Measurements from ENCODE around the gene MEGF11.
A peak's percentile ranks its signal among the peaks of the same experiment; 100 is the strongest.

The MEGF11 gene

DNA sequence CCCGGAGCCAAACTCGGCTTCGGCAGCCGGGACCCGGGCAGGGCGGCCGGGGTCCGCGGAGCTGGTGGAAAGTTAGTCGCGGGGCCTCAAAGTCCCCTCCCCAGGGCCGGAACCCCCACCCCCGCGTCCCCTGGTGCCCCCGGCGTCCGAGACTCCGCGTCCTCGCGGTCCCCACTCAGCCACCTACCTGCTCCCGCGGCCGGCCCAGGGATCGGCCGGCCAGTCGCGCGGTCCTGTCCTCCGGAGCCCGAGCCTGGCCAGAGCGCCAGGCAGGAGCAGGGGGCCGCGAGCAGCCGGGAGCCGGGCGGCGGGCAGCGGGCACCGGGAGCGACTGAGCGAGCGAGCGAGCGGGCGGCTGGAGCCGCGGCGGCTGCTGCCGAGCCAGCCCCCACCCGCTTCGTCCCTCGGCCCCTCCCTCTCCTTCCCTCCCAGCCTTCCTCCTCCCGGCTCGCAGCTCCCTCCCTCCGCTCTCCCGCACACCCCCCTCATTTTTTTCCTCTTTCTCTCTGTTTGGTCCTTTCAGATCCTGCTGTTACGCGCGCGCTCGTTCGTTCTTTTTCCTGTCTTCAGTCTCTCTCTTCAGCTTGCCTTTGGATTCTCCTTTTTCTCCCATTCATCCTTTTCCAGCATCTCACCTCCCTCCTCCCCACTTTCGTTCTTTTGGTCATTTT is at the start of gene MEGF11:
MEGF11 (minus strand) TSS at position 333 of the 671 bp plus-strand sequence. CDS start 125,347 bp downstream, outside the sequence.
- peak; percentile 4 for DNase-seq (ENCODE audit: low read depth)

GRCh38 chr15:66302489-66303278 is 49.1 kb upstream of the MEGF11 start:
- DNase-seq (ENCODE audit: low read depth) = no peak

- DNase-seq (ENCODE audit: low read depth) = no peak
These were observed 45.3 kb upstream of the MEGF11 start for GRCh38 chr15:66298803-66299251.

DNA sequence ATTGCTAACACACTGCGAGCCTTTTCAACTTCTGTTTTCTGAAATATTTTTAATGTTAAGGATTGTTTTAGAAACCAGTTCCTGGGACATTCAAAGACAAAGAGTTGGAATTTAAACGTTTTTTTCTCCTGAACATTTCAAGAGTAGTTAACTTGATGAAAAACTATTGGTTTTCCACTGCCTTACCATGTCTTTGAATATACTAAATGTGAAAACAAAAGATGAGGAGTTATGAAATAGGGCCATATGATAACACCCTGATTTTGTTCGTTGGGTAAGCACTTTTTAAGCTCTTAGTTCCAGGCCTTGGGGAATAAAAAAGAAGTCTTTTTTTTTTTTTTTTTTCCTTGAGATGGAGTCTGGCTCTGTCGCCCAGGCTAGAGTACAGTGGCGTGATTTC is 42.6 kb upstream of the MEGF11 start:
- no peak for DNase-seq (ENCODE audit: low read depth)

GRCh38 chr15:66294932-66295235 is 41.3 kb upstream of the MEGF11 start:
- peak; percentile 46 for DNase-seq (ENCODE audit: low read depth)

DNA sequence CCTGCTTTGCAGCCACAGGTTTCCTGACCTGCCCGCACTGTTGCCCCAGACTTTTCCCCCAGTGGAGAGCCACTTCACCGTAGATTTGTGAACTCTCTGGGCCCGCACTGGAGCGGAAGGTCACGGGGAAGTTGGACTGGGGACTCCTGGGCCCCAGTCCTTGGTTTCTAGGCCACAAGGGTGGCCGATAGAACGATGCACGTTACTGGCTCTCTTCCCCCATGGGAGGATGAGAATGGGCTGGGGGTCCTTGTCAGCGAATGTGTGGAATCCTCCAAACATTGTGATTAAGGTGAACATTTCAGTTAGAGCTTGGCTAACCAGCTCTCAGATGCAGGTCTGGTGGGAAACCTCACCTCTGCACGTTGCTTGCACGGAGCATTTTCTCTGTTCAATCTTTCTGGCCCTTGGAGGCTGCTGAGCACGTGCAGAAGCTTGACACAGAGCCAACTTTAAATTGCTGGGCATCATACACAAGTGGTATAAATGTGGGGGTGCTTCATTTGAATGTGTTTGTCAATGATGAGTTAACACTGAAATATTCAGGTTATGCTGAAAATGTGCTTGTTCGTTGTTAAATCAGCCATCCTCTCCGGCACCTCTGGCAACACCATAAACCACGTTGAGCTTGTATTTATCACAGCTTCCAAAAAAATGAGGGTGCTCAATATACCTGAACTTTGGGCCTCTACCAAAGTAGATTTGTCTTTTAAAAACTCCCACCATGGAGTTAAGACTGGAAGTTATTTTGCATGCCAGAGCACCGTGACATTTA is 40.8 kb upstream of the MEGF11 start:
- DNase-seq (ENCODE audit: low read depth) = peak; percentile 82

- no peak for DNase-seq (ENCODE audit: low read depth)
These were observed 40.0 kb upstream of the MEGF11 start, which contains the start of gene DIS3L for GRCh38 chr15:66293419-66294156. Gene DIS3L, plus strand, starts transcription at chr15:66293568. Its CDS starts 29 bp downstream, at chr15:66293597.

DNA sequence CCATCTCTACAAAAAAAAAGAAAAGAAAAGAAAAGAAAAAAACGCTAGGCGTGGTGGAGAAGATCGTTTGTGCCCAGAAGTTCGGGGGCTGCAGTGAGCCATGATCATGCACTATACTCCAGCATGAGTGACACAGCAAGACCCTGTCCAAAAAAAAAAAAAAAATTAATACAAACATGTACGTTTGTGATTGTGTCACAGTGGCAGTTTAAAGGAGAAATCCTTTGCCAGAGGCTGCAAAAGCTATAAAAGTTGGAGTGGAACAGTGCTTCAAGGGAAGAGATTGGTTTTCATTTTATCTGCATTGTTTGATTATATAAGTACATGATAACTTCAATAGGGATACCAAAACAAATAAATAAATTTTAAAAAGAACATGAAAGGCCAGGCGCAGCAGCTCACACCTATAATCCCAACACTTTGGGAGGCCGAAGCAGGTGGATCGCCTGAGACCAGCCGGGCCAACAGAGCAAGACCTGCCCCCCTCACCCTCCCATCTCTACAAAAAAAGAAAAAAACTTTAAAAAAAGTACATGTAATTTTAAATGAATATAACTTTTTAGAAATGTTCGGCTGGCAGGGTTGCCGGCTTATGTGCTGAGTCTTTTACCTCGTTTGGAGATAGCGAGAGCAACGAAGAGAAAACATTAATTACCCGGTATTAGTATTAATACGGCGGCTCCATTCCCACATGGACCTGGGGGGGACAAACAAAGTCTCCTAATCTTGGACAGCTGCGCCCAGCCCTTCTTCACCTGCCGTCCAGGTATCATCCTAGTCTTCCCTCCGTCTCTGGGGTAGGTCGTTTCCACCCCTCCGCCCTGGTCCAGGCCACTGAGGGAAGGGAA is 39.2 kb upstream of the MEGF11 start:
- DNase-seq (ENCODE audit: low read depth) = no peak

- no peak for DNase-seq (ENCODE audit: low read depth)
These were observed 38.4 kb upstream of the MEGF11 start for GRCh38 chr15:66291816-66292570.

- no peak for DNase-seq (ENCODE audit: low read depth)
These were observed 37.0 kb upstream of the MEGF11 start for GRCh38 chr15:66290518-66290917.

DNA sequence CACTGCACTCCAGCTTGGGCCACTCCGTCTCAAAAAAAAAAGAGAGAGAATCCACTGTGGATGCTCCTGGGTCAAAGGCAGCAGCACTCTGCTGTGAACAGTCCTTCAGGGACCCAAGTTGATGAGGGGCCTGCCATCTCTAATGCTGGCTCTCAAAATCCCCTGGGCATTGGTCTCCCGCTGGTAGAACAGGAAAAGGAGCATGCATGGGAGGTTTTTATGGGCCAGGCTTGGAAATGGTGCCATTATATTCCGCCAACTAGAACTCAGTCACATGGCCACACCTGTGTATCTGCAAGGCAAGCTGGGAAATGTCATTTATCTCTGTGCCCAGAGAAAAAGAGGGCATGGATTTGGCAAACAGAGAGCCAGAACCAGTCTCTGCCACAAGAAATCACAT is 36.5 kb upstream of the MEGF11 start:
- DNase-seq (ENCODE audit: low read depth) = no peak

- no peak for DNase-seq (ENCODE audit: low read depth)
These were observed 35.1 kb upstream of the MEGF11 start for GRCh38 chr15:66288551-66289185.

DNA sequence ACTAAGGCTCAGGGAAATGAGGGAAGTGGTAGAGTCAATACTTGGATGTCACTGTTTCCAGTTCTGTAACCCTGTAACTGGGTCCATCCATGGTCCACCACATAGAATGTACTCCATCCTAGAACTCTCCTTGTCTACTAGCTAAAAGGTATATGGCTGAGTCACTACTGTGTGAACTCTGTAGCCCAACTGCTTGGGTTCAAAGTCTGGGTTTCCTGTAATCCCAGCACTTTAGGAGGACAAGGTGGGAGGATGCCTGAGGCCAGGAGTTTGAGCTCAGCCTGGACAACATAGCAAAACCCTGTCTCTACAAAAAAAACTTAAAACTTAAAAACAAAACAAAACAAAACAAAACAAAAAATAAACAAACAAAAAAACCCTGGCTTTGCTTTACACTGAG is 34.5 kb upstream of the MEGF11 start:
- no peak for DNase-seq (ENCODE audit: low read depth)

DNA sequence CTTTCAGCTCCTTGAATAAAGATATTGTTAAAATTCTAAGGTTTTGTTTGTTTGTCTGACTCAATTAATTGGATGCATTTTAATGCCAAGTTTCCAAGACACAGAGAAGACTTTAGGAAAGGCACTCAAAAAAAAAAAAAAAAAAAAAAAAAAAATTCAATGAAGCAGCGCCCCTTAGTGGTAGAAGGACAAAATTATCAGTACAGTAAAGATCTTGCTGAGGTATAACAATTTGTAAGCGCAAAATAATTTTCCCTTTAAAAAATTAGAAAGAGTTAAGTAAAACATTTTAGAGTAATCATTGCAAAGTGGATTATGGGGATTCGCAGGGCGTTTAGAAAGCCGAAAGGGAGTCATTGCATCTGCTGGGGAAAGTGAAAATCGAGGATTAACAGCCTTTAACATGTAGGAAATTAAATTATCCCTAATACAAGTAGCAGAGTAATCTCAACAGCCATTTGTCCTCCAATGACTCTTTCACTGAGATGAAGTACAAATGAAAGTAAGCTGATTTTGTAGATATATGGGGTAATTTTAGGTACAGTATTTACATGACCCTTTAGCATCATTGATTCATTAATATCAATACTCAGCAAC is 34.0 kb upstream of the MEGF11 start:
- no peak for DNase-seq (ENCODE audit: low read depth)

- DNase-seq (ENCODE audit: low read depth) = no peak
These were observed 32.2 kb upstream of the MEGF11 start for GRCh38 chr15:66285533-66286280.

DNA sequence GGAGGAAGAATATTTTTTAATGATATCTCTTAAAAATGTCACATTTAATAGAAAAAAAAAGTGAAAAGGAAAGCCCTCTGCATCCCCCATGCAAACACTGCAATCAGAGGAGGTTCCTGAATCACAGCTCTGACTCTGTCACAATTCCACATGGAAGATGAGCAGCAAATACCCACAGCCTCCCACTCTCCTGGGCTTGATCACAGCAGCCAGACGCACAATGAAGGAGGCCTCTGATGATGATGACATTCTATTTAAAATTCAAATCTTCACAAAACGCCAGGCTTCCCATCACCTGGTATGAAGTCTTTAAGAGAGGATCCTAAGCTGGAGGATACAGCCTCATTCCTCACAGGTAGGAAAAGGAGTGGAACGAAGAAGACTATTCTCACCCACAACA is 30.7 kb upstream of the MEGF11 start:
- DNase-seq (ENCODE audit: low read depth) = no peak

DNA sequence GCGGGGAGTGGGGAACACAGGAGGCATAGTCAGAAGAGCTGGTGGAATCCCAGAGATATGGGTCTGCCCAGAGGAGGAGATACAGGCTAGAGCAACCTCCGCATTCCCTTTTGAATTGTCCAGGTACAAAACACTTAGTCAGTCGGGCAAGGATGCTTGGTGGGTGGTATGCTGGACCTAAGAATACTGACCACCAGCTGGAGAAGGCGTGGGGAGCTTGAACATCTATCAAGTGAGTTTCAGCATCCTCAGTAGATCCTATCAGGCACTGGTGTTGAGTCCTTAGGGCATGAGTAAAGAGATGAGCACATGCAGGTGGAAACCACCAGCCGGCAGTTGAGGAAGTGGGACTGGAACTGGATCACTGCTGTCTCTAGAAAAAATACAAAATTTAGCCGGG is 25.1 kb upstream of the MEGF11 start:
- no peak for DNase-seq (ENCODE audit: low read depth)

- no peak for DNase-seq (ENCODE audit: low read depth)
These were observed 24.5 kb upstream of the MEGF11 start for GRCh38 chr15:66278056-66278455.

DNA sequence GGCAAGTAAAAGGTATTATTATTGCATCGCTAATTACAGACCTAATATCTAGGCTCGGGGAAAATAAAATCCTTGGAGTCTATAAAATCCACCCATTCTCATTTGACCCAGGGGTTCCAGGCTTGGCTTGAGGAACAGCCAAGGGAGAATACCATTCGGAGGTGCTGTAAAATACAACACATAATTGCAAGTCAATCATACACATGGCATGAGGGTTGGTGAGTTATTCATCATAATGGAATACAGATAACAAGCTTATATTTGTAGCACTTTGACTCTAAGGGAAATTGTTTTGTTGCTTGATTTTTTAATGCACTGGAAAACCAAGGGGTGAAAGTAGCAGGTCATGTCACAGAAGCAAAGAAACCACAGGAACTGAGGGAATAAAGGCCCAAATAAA is 23.0 kb upstream of the MEGF11 start:
- DNase-seq (ENCODE audit: low read depth) = no peak

Data from HS-5 (cell line).